Ishikawa (cell line): ENCODE data around the gene NOSIP.

Experiments used
- CEBPB ChIP-seq: IDR thresholded peaks from 2 replicates; pipeline ENCODE4 v1.6.1; 2012
- EGR1 ChIP-seq: IDR thresholded peaks from 2 replicates; pipeline ENCODE4 v1.6.1; 2012
- EP300 ChIP-seq: IDR thresholded peaks from 2 replicates; pipeline ENCODE4 v1.6.1; 2012; ENCODE audit warnings: borderline replicate concordance
- FOXM1 ChIP-seq: IDR thresholded peaks from 2 replicates; pipeline ENCODE4 v1.6.1; 2012; ENCODE audit warnings: low read depth, borderline replicate concordance
- MAX ChIP-seq: IDR thresholded peaks from 2 replicates; pipeline ENCODE4 v1.6.1; 2012
- NFIC ChIP-seq: IDR thresholded peaks from 2 replicates; pipeline ENCODE4 v1.6.1; 2012
- RAD21 ChIP-seq: IDR thresholded peaks from 2 replicates; pipeline ENCODE4 v1.6.1; 2012; ENCODE audit warnings: low read depth
- REST ChIP-seq: IDR thresholded peaks from 2 replicates; pipeline ENCODE4 v1.6.1; 2012; ENCODE audit warnings: low read depth, mild to moderate bottlenecking
- TAF1 ChIP-seq: IDR thresholded peaks from 2 replicates; pipeline ENCODE4 v1.6.1; 2012; ENCODE audit warnings: low read depth, mild to moderate bottlenecking
- TCF12 ChIP-seq: IDR thresholded peaks from 2 replicates; pipeline ENCODE4 v1.6.1; 2012; ENCODE audit warnings: low read depth
- USF1 ChIP-seq: IDR thresholded peaks from 2 replicates; pipeline ENCODE4 v1.6.1; 2012
- YY1 ChIP-seq: IDR thresholded peaks from 2 replicates; pipeline ENCODE4 v1.6.1; 2012; ENCODE audit warnings: low read depth
- ZBTB7A ChIP-seq: IDR thresholded peaks from 2 replicates; pipeline ENCODE4 v1.6.1; 2012; ENCODE audit warnings: low read depth

GRCh38 chr19:49542446-49542845 lies 37.9 kb downstream of the NOSIP start:
- TF ChIP-seq EGR1 (no peak), EP300 (no peak), REST (no peak), TAF1 (no peak), MAX (no peak), CEBPB (no peak), FOXM1 (no peak), ZBTB7A (no peak), USF1 (no peak), NFIC (no peak), TCF12 (no peak), RAD21 (no peak), YY1 (no peak)
